WTC11 (cell line): Measurements from ENCODE around the gene GNGT2. TPM values are rescaled to one million over a fixed set of nuclear protein-coding genes. Genes with fewer than 3 reads are reported as not detected.

ENCODE experiments used
- ATAC-seq: fragments of 200-7000 bp; cut with Tn5 transposase; 2 replicates; pipeline ENCODE4 v1.10.0; 2021; ENCODE audit warnings: mild to moderate bottlenecking, moderate library complexity
- CTCF ChIA-PET: fragments of 300-600 bp; sonication (Branson Sonifier 250); formaldehyde crosslinking; loops from one replicate; lab custom pipeline; 2021; ENCODE audit warnings: antibody characterized with exemption; lab: Charles Lee
- POLR2A ChIA-PET: fragments of 350-600 bp; sonication (Branson Sonifier 250); formaldehyde crosslinking; loops from one replicate; lab custom pipeline; 2021; ENCODE audit warnings: antibody characterized with exemption; lab: Charles Lee
- DNase-seq: peaks from one replicate; pipeline ENCODE4 v3.0.0; 2021; ENCODE audit warnings: low spot score
- H3K27ac Mint-ChIP-seq: 2 replicates; pipeline ENCODE4 v1.8.0; 2021; ENCODE audit warnings: mixed read lengths
- H3K27me3 Mint-ChIP-seq: 2 replicates; pipeline ENCODE4 v1.8.0; 2021; ENCODE audit warnings: low read depth, mild to moderate bottlenecking, moderate library complexity, mixed read lengths
- H3K36me3 Mint-ChIP-seq: 2 replicates; pipeline ENCODE4 v1.8.0; 2021; ENCODE audit warnings: mixed read lengths
- H3K4me1 Mint-ChIP-seq: 2 replicates; pipeline ENCODE4 v1.8.0; 2022; ENCODE audit warnings: mixed read lengths
- H3K4me3 Mint-ChIP-seq: 2 replicates; pipeline ENCODE4 v1.8.0; 2021; ENCODE audit warnings: mild to moderate bottlenecking, moderate library complexity, mixed read lengths
- H3K9me3 Mint-ChIP-seq: 2 replicates; pipeline ENCODE4 v1.8.0; 2021; ENCODE audit warnings: mixed read lengths
- ATF3 ChIP-seq: sonication (generic); formaldehyde crosslinking; conservative IDR thresholded peaks from 2 replicates; pipeline ENCODE4 v1.8.1; 2022; ENCODE audit warnings: mild to moderate bottlenecking, missing genetic modification reagents
- ATF6 ChIP-seq: sonication (generic); formaldehyde crosslinking; IDR thresholded peaks from 2 replicates; pipeline ENCODE4 v1.8.1; 2023; ENCODE audit warnings: mild to moderate bottlenecking, missing genetic modification reagents
- CREB1 ChIP-seq: sonication (generic); formaldehyde crosslinking; IDR thresholded peaks from 2 replicates; pipeline ENCODE4 v1.8.0; 2023; ENCODE audit warnings: mild to moderate bottlenecking, missing genetic modification reagents
- E2F4 ChIP-seq: sonication (generic); formaldehyde crosslinking; IDR thresholded peaks from 2 replicates; pipeline ENCODE4 v1.8.1; 2022; ENCODE audit warnings: low read depth, mild to moderate bottlenecking, moderate library complexity, missing genetic modification reagents, borderline replicate concordance
- ESRRA ChIP-seq: sonication (generic); formaldehyde crosslinking; IDR thresholded peaks from 2 replicates; pipeline ENCODE4 v1.8.1; 2022; ENCODE audit warnings: mild to moderate bottlenecking, missing genetic modification reagents, borderline replicate concordance
- FOXP4 ChIP-seq: sonication (generic); formaldehyde crosslinking; IDR thresholded peaks from 2 replicates; pipeline ENCODE4 v1.8.0; 2022; ENCODE audit warnings: mild to moderate bottlenecking, missing genetic modification reagents
- GTF2I ChIP-seq: fragments of 250-450 bp; sonication (Bioruptor Pico); conservative IDR thresholded peaks from 2 replicates; pipeline ENCODE4 v1.4.0; 2021; ENCODE audit warnings: mild to moderate bottlenecking
- HMGA2 ChIP-seq: fragments of 250-450 bp; sonication (Bioruptor Pico); IDR thresholded peaks from 2 replicates; pipeline ENCODE4 v1.4.0; 2021; ENCODE audit warnings: mild to moderate bottlenecking, moderate library complexity
- KAT7 ChIP-seq: sonication (generic); formaldehyde crosslinking; IDR thresholded peaks from 2 replicates; pipeline ENCODE4 v1.8.1; 2023; ENCODE audit warnings: missing genetic modification reagents, mild to moderate bottlenecking, borderline replicate concordance
- NR1H2 ChIP-seq: sonication (generic); formaldehyde crosslinking; IDR thresholded peaks from 2 replicates; pipeline ENCODE4 v1.9.0; 2021; ENCODE audit warnings: mild to moderate bottlenecking, moderate library complexity, missing genetic modification reagents
- TCF7 ChIP-seq: sonication (generic); formaldehyde crosslinking; IDR thresholded peaks from 2 replicates; pipeline ENCODE4 v1.8.0; 2022; ENCODE audit warnings: mild to moderate bottlenecking, low read depth, missing genetic modification reagents, moderate library complexity
- TEAD1 ChIP-seq: sonication (generic); formaldehyde crosslinking; IDR thresholded peaks from 2 replicates; pipeline ENCODE4 v1.8.0; 2022; ENCODE audit warnings: mild to moderate bottlenecking, missing genetic modification reagents
- ZMAT4 ChIP-seq: fragments of 250-450 bp; sonication (Bioruptor Pico); IDR thresholded peaks from 2 replicates; pipeline ENCODE4 v1.9.0; 2021; ENCODE audit warnings: mild to moderate bottlenecking
- ZNF138 ChIP-seq: sonication (generic); formaldehyde crosslinking; conservative IDR thresholded peaks from 2 replicates; pipeline ENCODE4 v1.8.1; 2022; ENCODE audit warnings: mild to moderate bottlenecking, moderate library complexity, missing genetic modification reagents
- ZNF512 ChIP-seq: sonication (generic); formaldehyde crosslinking; IDR thresholded peaks from 2 replicates; pipeline ENCODE4 v1.8.1; 2022; ENCODE audit warnings: missing genetic modification reagents, borderline replicate concordance
- total RNA-seq: library from RNA; stranded (reverse); gene quantifications from 3 replicates; pipeline ENCODE4 v1.2.3, GENCODE V29; 2021
- TF ChIP-seq, protein P1 (sequence below): sonication (generic); formaldehyde crosslinking; IDR thresholded peaks from 2 replicates; pipeline ENCODE4 v1.8.1; 2023; ENCODE audit warnings: mild to moderate bottlenecking, missing genetic modification reagents

The GNGT2 gene
- total RNA-seq, 1 experiment from 2014 or later: 0.70 TPM

- Mint-ChIP-seq H3K27ac (no peak overlapping the region), H3K36me3 (no peaks in the 10 kb centered on the region), H3K4me3 (no peak overlapping the region), H3K4me1 (no peaks in the 10 kb centered on the region)
- POLR2A ChIA-PET: no interaction called here
- DNase-seq (no peak), ATAC-seq (no peak)
- TF ChIP-seq ATF3 (no peak), HMGA2 (CRISPR knock-in tag) (no peak)
- TF ChIP-seq, all 79 proteins: peak for 0
- H3K27me3 Mint-ChIP-seq: peaks cover 11% of the 10 kb centered on the region
- H3K9me3 Mint-ChIP-seq: no peaks in the 10 kb centered on the region
- CTCF ChIA-PET: interaction anchor here (0.9 to 1.3 kb wide), 2 partner anchors 24 to 25 kb away, joined by 4 to 6 read pairs; no protein-coding TSS in a partner anchor
Observed at GRCh38 chr17:49200423-49201083, 9.8 kb downstream of the GNGT2 start.

DNA sequence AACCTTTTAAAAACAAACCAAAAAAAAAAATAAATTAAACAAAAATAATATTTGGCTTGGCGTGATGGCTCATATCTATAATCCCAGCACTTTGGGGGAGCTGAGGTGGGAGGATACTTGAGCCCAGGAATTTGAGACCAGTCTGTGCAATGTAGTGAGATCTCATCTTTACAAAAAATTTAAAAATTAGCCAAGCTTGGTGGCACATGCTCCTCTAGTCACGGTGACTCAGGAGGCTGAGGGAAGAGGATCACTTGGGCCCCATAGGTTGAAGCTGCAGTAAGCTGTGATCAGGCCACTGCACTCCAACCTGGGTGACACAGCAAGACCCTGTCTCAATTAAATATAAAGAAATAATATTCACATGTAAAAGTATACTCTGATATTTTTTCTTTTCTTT is 12.2 kb downstream of the GNGT2 start:
- Mint-ChIP-seq H3K4me3 (no peak overlapping the region), H3K36me3 (no peaks in the 10 kb centered on the region), H3K9me3 (no peaks in the 10 kb centered on the region), H3K4me1 (peaks cover 7% of the 10 kb centered on the region), H3K27me3 (peaks cover 4% of the 10 kb centered on the region), H3K27ac (no peak overlapping the region)
- CTCF ChIA-PET: interaction anchor here (1.1 to 2.0 kb wide), 2 partner anchors 18 to 29 kb away, joined by 5 to 7 read pairs; no protein-coding TSS in a partner anchor
- POLR2A ChIA-PET: no interaction called here
- ATAC-seq: no peak
- no peak for DNase-seq
- no peak for TF ChIP-seq ZNF138
- TF ChIP-seq TCF7 (CRISPR knock-in tag): no peak
- TF ChIP-seq ATF6 (CRISPR knock-in tag): no peak
- TF ChIP-seq CREB1 (CRISPR knock-in tag): no peak
- no peak for TF ChIP-seq ESRRA (CRISPR knock-in tag)
- no peak for TF ChIP-seq ZNF512 (CRISPR knock-in tag)
- no peak for TF ChIP-seq E2F4 (CRISPR knock-in tag)
- no peak for TF ChIP-seq FOXP4 (CRISPR knock-in tag)
- no peak for TF ChIP-seq ZMAT4 (CRISPR knock-in tag)
- no peak for TF ChIP-seq NR1H2 (CRISPR knock-in tag)
- TF ChIP-seq GTF2I: no peak
- no peak for TF ChIP-seq TEAD1 (CRISPR knock-in tag)
- TF ChIP-seq KAT7 (CRISPR knock-in tag): no peak
- TF ChIP-seq, protein P1, sequence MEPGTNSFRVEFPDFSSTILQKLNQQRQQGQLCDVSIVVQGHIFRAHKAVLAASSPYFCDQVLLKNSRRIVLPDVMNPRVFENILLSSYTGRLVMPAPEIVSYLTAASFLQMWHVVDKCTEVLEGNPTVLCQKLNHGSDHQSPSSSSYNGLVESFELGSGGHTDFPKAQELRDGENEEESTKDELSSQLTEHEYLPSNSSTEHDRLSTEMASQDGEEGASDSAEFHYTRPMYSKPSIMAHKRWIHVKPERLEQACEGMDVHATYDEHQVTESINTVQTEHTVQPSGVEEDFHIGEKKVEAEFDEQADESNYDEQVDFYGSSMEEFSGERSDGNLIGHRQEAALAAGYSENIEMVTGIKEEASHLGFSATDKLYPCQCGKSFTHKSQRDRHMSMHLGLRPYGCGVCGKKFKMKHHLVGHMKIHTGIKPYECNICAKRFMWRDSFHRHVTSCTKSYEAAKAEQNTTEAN: no peak
